ENCODE measurements around the gene NECTIN1. TPM values are rescaled to one million over a fixed set of nuclear protein-coding genes. Genes with fewer than 3 reads are reported as not detected.

The NECTIN1 gene
- total RNA-seq, 1 donor from 2014 or later: 2.2 TPM

- DNase-seq (ENCODE audit: low read depth in 2 of 2): peak in 1 of 2 donors; percentile 39
Observed at GRCh38 chr11:119590651-119591351, 138.2 kb downstream of the NECTIN1 start.

- no peak for DNase-seq (ENCODE audit: low read depth in 2 of 2)
Observed at GRCh38 chr11:119589001-119589400, 140.0 kb downstream of the NECTIN1 start.

All from lung microvascular endothelial cell (primary cell).